GM21717 (cell line): ENCODE data around the gene PHYH.
"Not testable (repeated sequence)": the region's sequence is repeated elsewhere in the genome, so short reads cannot be mapped to it uniquely, and the experiment has no call there.

ENCODE experiments used
- ATAC-seq: cut with Tn5 transposase; IDR thresholded peaks from one replicate; pipeline ENCODE4 v1.9.1; 2021; ENCODE audit warnings: mild to moderate bottlenecking, moderate library complexity; ENCODE audit not compliant: unreplicated experiment

PHYH gene

DNA sequence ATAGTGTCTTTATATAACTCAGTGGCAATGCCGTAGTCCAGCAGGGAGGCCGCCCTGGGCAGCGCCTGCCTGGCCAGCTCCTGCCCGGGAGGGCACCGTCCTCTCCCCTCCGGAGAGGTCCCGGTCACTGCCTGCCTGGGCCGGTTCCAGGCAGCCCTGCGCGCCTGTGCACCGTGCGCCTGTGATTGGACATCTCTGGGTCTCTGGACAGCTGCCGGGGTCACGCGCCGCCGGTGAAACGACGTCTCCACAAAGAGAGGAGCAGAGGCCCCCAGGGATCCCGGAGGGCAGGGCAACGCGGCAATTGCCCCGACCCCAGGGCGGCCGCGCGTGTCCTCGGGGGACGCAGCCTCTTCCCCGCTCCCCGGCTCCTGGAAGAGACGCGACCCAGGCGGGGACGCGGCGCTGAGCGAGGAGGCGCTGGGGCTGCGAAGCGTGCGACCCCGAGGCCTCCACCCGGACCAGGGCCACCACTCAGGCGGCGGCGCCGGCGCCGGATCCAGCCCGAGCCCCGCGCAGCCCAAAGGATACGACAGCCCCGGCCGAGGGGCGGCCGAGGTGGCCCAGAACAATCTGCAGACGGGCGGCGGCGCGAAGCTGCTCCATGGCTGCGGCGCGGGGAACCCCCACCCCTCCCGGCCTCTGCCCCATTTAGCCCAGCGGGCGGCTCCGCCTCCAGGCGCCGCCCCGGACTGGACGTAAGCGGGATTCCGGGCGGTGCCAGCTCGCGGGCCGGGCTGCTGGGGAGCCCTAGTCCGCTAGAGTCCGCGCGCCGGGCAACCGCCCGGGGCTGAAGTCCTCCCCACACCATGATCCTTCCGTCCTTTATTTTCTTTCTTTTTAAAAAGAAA lies at the start of gene PHYH:
Gene PHYH (minus strand): TSS at position 628 of the 851 bp plus-strand sequence. CDS start 22 bp downstream, at position 606.
- ATAC-seq, result peak; percentile 46

- peak; percentile 61 for ATAC-seq
These were observed 48.6 kb upstream of the PHYH start, which contains the start of gene SEPHS1 for GRCh38 chr10:13348216-13349017. SEPHS1 (minus strand) TSS chr10:13348293; CDS start chr10:13344950, 3,343 bp downstream.

DNA sequence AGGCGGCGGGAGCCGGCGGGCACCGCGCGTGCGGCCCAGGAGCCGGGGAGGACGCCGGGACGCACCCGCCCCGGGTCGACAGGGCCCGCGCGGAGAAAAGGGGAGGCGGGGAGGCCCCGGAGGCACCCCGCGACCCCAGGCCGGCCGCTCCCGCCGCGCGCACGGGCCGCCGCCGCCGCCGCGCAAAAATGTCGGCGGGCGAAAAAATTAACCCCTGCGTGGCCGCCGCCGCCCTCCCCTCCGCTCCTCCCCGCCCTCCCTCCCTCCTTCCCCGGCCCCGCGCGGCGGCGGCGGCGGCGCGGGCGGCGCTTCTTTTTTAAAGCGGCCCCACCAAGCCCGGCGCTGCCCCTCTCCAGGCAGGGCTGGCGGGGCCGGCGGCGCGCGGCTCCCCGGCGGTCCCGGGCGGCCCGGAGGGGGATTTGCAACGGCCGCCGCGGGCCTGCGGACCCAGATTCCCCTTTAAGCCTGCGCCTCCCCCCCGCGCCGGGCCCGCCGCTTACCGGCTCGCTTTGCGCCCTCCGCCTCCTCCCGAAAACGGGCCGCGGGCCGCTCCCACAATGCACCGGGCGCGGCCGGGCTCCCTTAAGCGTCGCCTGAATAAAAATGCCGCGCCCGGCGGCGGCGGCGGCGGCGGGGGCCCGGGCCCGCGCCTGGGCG lies 47.8 kb upstream of the PHYH start:
- peak; percentile 44 for ATAC-seq

DNA sequence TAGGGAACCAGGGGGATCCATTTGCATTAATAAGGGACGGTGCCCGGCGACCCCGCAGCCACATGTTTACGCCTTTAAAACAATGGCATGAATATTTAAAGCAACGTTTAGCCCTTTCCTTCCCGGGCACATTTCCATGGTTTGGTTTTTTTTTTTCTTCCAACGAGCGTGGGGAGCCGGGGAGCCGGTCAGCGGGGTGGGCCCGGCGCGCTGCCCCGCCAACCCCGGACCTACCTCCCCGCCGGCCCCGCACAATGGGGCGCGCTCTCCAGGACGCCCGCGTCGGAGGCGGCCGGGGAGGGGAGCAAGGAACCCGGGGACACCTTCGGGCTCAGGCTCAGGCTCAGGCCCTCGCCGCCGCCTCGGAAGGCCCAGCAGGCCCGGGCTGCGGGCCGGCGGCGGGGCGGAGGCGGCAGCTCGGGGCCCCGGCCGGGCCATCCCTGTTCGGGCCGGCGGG lies 47.2 kb upstream of the PHYH start:
- ATAC-seq, result peak; percentile 27

DNA sequence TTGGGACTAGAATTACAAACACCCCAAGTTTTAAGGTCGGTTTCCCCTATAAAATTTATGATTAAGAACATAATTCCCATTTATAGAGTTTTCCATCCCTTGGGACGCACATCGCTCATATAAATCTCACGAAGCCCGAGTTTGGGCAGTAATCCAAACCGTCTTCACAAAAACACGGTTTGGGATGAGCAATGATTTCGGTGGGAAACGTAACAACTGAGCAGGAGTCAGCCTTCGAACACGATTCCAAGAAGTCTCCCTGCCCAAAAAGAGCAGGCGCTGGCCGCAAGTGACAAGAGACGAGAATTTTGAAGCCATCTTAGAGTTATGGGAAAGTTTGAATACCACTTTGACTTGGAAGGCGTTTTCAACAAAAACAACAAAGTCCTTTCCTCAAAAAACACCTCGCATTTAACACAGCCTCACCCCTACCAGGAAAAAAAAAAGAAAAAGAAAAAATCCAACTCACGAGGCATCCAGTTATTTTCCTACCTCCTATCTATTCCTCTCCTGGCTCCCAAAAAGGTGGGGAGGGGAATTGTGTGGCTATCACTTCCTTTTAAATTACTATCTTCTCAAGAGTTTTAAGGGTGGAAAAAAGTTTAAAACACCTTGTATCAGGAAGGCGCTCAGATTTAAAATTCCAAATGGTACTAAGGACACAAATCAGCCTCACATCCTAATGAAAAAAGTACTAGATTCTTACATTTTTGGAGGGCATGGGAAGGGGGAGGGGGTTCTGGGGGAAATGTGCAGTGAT lies 46.6 kb upstream of the PHYH start:
- ATAC-seq, result no peak

- ATAC-seq, result peak; percentile 84
These were observed 40.9 kb upstream of the PHYH start for GRCh38 chr10:13340626-13341376.

GRCh38 chr10:13340068-13340467 lies 40.2 kb upstream of the PHYH start:
- no peak for ATAC-seq

DNA sequence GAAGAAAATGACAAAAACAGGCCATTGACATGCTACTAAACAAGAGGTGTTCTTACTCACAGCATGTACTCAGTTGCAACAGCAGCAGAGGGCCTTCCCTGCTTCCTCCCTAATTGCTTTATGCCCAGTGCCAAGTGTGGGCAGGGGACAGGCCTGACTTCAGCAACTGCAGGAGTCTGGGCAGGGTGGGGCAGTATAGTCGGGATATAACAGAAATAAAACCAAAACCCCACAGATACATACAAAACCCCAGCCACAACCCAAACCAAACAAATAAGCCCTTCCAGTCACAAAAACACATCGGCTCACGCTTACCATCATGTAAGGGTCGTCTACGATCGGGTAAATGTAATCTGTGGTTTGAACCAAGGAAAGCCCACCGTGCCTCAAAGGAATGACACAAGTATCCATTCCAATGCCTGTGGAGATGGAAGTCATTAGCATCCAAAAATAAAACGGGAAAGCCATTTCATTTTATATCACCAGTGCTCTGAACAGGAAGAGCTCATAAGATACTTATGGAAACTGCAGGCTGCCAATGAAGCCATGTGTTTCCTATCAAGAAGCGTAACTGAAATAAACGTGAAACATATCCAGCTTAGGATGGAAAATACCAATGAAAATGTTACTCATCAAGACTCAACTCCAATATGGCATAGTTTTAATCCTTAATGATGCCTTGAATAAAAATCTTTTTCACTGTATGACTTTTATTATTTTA lies 38.7 kb upstream of the PHYH start:
- ATAC-seq, result no peak

GRCh38 chr10:13337827-13338196 lies 37.9 kb upstream of the PHYH start:
- no peak for ATAC-seq

- no peak for ATAC-seq
These were observed 37.4 kb upstream of the PHYH start for GRCh38 chr10:13337128-13337826.

DNA sequence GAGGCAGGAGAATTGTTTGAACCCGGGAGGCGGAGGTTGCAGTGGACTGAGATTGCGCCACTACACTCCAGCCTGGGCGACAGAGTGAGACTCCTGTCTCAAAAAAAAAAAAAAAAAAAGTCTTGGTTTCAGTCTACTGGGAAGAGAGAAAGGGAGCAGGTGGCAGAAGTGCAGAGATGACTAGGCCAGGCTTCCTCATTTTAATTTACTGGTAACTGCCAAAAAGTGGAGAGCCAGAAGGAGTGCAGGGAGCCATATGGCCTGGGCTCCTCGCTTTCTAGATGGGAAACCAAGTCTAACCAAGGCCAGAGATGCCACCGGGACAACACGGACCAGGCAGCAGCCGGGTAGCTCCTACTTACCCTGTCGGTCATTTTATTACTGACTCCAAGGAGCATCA lies 36.0 kb upstream of the PHYH start:
- peak; percentile 51 for ATAC-seq

- no peak for ATAC-seq
These were observed 34.7 kb upstream of the PHYH start for GRCh38 chr10:13334556-13334955.

DNA sequence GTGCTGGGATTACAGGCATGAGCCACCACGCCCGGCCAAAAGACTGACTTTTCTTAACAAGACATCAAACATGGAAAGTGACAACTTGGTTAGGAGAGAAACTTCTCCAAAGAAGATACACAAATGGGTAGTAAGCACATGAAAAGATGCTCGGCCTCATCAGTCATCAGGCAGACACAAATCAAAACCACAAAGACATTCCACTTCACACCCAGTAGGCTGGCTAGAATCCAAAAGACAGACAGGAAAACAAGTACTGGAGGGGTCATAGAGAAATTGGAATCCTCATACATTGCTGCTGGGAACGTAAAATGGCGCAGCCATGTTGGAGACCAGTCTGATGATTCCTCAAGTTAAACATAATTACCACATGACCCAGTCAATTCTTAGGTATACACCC lies 31.8 kb upstream of the PHYH start:
- no peak for ATAC-seq

DNA sequence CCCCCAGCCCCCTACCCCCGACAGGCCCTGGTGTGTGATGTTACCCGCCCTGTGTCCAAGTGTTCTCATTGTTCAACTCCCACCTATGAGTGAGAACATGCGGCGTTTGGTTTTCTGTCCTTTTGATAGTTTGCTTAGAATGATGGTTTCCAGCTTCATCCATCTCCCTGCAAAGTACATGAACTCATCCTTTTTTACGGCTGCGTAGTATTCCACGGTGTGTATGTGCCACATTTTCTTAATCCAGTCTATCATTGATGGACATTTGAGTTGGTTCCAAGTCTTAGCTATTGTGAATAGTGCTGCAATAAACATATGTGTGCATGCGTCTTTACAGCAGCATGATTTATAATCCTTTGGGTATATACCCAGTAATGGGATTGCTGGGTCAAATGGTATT lies 31.1 kb upstream of the PHYH start:
- ATAC-seq, result not testable (repeated sequence)

DNA sequence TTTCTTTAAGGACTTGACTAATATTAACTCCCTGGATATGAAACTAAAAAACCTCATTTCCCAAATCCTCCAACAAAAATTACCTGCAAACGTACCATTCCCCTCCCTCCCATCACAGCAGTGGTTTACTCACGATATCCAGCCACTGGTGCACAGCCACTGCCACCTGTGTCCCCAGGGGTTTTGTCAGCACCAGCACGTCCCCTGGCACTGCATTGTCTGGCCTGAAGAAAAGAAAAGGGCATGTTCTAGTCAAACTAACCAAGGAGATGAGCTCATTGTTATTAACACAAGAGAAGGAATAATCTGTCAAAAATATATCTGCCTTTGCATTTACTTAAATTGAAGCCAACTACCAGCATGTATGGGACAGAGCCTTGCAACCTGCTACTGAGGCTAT lies 29.7 kb upstream of the PHYH start:
- ATAC-seq, result no peak

DNA sequence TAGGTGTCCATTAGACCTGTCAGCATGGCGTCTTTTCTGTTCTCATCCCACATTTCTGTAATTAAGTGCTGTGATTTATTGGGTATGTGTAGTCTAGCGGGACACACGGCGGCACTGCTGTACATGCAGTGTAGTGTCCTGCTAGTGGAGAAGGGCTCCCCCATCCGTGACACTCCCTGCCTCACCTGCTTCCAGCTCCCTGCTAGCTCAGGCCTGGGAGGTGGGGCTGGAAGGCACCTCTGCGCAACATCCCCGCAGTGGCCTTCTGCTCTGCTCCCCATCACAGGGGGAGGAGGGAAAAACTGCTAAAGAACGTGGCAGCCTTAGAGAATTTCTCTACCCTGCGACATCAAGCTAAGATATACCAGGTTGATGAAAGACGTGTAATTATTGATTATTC lies 28.7 kb upstream of the PHYH start:
- ATAC-seq, result no peak

DNA sequence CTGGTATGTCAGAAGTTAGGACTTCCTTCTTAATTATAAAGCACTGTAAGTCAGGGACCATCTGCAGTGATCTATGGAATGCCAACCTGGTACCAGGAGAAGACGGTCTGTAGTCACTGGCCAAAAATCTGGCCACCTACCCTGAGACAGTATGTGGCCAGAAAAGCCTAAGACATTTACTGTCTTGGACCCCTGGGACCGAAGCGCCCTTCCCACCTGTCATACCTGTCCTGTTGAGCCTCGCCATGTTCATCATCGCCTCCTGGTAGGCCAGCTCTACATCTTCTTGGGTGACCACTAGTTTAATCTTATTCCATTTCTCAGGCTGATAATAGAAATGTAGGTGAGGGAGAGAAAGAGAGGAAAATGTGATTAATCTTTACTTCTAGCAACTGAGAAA lies 28.3 kb upstream of the PHYH start:
- ATAC-seq, result no peak

GRCh38 chr10:13327534-13327933 lies 27.7 kb upstream of the PHYH start:
- ATAC-seq, result no peak
